Activated T-helper 2 cell treated with anti-CD3 and anti-CD28 coated beads, Interferon-gamma antibody, Interleukin-2, Interleukin-4, amounts not matched to agents 10 μg/mL and 5 μg/mL and 100 μg/mL, durations not matched to agents 14 hours and 24 hours and 36 hours (primary cell): ENCODE data around the gene KCNJ9. TPM values are rescaled to one million over a fixed set of nuclear protein-coding genes. Genes with fewer than 3 reads are reported as not detected.

ENCODE experiments used
- total RNA-seq: library from RNA; stranded (reverse); gene quantifications from 2 replicates; pipeline ENCODE4 v1.2.3, GENCODE V29; 2022

KCNJ9 gene
- total RNA-seq, 1 donor from 2014 or later: not detected

Other genes starting within 250 kb of the KCNJ9 start
- not detected in 2 replicates for gene VSIG8, start 218.9 kb upstream of the KCNJ9 start, total RNA-seq
- gene CFAP45, start 181.4 kb upstream of the KCNJ9 start, total RNA-seq: 1.5 and 2.3 TPM in 2 replicates
- gene TAGLN2, start 156.0 kb upstream of the KCNJ9 start, total RNA-seq: 558 and 578 TPM in 2 replicates
- not detected in 2 replicates for gene IGSF9, start 135.9 kb upstream of the KCNJ9 start, total RNA-seq
- gene SLAMF9, start 127.3 kb upstream of the KCNJ9 start, total RNA-seq: not detected in 2 replicates
- gene PIGM, start 49.5 kb upstream of the KCNJ9 start, total RNA-seq: 6.7 and 7.1 TPM in 2 replicates
- 0.11 TPM in 1 of 2 replicates, not detected in the other for gene KCNJ10, start 11.4 kb upstream of the KCNJ9 start, total RNA-seq
- gene IGSF8, start 17.1 kb downstream of the KCNJ9 start, total RNA-seq: 34.1 and 35.0 TPM in 2 replicates
- gene ATP1A2, start 34.2 kb downstream of the KCNJ9 start, total RNA-seq: not detected in 2 replicates
- gene ATP1A4, start 70.1 kb downstream of the KCNJ9 start, total RNA-seq: 0.41 and 0.55 TPM in 2 replicates
- 0.30 and 0.37 TPM in 2 replicates for gene CASQ1, start 109.0 kb downstream of the KCNJ9 start, total RNA-seq
- 61.0 and 61.7 TPM in 2 replicates for gene PEA15, start 123.8 kb downstream of the KCNJ9 start, total RNA-seq
- 132 and 143 TPM in 2 replicates for gene DCAF8, start 181.0 kb downstream of the KCNJ9 start, total RNA-seq
- 60.9 and 68.5 TPM in 2 replicates for gene PEX19, start 203.6 kb downstream of the KCNJ9 start, total RNA-seq